ENCODE data around the gene CST1. TPM values are rescaled to one million over a fixed set of nuclear protein-coding genes. Genes with fewer than 3 reads are reported as not detected.
"Not testable (repeated sequence)": the region's sequence is repeated elsewhere in the genome, so short reads cannot be mapped to it uniquely, and the experiment has no call there.

The CST1 gene
- total RNA-seq, 2 experiments from 2014 or later: not detected

DNA sequence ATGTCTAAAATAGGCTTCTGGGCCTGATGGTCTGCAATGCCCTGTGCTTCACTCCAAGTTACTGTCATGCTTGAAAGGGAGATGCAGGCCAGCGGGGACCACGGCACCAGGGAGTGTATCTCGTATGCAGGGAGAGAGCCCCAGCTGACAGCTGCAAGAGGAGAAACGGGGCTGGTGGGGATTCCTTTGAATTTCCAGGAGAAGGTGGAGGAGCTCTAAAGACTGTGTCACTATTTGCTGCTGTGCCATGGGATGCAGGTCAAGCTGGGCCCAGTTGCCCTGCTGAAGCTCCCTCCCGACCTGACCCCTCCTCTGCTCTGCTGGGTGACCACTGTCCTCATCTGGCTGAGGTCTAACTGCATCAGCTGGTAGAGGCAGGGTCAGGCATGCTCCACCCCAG, 989 bp downstream of the CST1 start:
- ChIA-PET POLR2A (interaction anchor here (0.6 kb wide), 1 partner anchor 1068 kb away, joined by 3 read pairs; no protein-coding TSS in a partner anchor), CTCF (no interaction called here)
- Mint-ChIP-seq H3K27ac (no peak overlapping the region), H3K27me3 (no peaks in the 10 kb centered on the region), H3K36me3 (ENCODE audit: low read depth) (no peaks in the 10 kb centered on the region), H3K4me1 (no peaks in the 10 kb centered on the region), H3K4me3 (no peak overlapping the region), H3K9me3 (no peaks in the 10 kb centered on the region)
- DNase-seq: no peak

DNA sequence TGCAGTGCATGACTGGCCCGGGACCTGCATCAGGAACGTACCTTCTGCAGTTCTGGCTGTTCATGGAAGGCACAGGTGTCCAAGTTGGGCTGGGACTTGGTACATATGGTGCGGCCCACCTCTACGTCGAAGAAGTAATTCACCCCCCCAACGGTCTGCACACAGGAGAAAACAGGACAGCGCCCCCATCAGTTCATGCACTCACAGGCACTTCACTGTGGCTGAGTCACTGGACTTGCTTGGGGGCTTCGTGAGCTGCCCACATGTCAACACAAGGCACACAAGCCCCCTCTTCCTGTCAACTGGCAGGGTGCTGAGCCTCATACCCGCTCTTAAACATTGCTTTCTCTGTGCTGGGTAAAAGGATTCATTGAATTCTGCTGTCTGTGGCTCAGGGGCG, 1.8 kb downstream of the CST1 start:
- H3K36me3 Mint-ChIP-seq (ENCODE audit: low read depth); H3K9me3 Mint-ChIP-seq; H3K27ac Mint-ChIP-seq; CTCF ChIA-PET; H3K4me1 Mint-ChIP-seq; H3K27me3 Mint-ChIP-seq; DNase-seq; POLR2A ChIA-PET; H3K4me3 Mint-ChIP-seq: not testable (repeated sequence)

DNA sequence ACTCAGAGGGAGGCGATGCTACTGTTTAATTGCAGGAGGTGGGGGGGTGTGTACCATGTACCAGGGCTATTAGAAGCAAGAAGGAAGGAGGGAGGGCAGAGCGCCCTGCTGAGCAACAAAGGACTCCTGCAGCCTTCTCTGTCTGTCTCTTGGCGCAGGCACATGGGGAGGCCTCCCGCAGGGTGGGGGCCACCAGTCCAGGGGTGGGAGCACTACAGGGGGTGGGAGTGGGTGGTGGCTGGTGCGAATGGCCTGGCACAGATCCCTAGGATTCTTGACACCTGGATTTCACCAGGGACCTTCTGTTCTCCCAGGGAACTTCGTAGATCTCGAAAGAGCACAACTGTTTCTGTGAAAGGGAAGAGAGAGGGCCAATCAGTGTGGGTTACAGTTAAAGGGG, 3.2 kb downstream of the CST1 start:
- H3K27me3 Mint-ChIP-seq; DNase-seq; POLR2A ChIA-PET; H3K4me1 Mint-ChIP-seq; H3K36me3 Mint-ChIP-seq (ENCODE audit: low read depth); H3K4me3 Mint-ChIP-seq; H3K27ac Mint-ChIP-seq; H3K9me3 Mint-ChIP-seq; CTCF ChIA-PET: not testable (repeated sequence)

DNA sequence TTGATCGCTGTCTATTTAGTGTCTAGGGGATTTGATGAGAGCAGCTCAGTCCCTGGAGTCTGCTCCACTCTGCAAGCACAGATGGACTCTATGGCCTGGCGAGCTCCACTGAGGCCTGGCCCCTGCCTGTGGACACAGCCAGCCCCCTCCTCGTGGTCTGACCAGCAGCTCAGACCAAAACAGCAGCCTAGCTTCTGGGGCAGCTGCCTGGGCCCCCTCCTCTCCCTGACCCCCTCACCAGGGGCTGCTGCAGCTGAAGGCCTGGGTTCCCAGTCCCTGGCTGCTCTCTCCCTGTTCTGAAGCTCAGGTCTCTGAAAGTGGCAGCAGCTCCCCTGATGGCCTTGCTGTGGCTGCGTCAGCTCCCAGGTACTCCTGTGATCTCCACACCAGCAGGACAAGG, 3.6 kb downstream of the CST1 start:
- CTCF ChIA-PET: not testable (repeated sequence)

DNA sequence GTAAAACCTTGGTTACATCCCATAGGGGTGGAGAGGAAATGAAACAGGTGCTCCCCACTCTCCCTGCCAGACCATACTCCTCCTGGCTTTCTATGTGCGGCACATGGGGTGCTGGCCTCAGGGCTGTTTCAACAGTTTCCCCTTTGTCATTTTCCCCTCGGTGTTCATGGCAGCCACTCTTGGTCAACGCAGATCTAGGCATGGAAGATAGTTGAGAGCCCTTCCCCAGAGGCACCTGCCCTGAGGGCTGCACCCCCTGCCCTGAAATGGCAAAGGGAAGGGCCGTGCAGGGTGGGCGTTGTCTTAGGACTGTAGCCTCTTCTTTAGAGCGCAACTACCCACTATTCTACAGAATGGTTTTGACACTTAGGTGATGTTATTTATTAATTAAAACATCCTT, 4.4 kb downstream of the CST1 start:
- no peaks in the 10 kb centered on the region for H3K27me3 Mint-ChIP-seq
- no peak overlapping the region for H3K4me3 Mint-ChIP-seq
- H3K36me3 Mint-ChIP-seq (ENCODE audit: low read depth): no peaks in the 10 kb centered on the region
- CTCF ChIA-PET: no interaction called here
- DNase-seq: no peak
- POLR2A ChIA-PET: no interaction called here
- H3K4me1 Mint-ChIP-seq: no peaks in the 10 kb centered on the region
- no peaks in the 10 kb centered on the region for H3K9me3 Mint-ChIP-seq
- H3K27ac Mint-ChIP-seq: no peak overlapping the region

More for the DNA sequence above, 3.6 kb downstream of the CST1 start:
- H3K27me3 Mint-ChIP-seq; H3K4me3 Mint-ChIP-seq; H3K36me3 Mint-ChIP-seq (ENCODE audit: low read depth); H3K4me1 Mint-ChIP-seq; H3K27ac Mint-ChIP-seq; POLR2A ChIA-PET; H3K9me3 Mint-ChIP-seq; DNase-seq: not testable (repeated sequence)

DNA sequence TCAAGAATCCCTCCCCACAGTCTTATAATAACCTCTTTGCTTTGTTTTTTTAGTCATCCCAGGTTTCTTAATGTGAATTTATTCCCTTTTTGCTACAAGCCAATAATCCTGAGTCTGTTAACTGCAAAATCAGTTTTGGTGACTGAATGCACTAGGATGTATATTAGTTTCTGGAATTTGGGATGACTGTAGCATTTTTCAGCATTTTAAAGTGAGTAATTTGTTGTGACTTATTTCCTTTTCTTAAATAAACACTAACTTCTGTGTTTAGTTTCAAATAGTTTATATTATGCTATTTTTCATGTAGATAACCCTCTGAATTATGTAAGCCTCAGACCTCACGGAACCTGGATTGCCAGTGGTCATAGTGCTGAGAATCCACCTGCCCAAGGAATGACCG, 5.5 kb downstream of the CST1 start:
- H3K4me1 Mint-ChIP-seq: no peaks in the 10 kb centered on the region
- no peaks in the 10 kb centered on the region for H3K36me3 Mint-ChIP-seq (ENCODE audit: low read depth)
- peaks cover 2% of the 10 kb centered on the region for H3K27me3 Mint-ChIP-seq
- ChIA-PET CTCF (no interaction called here), POLR2A (no interaction called here)
- no peak for DNase-seq
- H3K27ac Mint-ChIP-seq: no peak overlapping the region
- H3K9me3 Mint-ChIP-seq: no peaks in the 10 kb centered on the region
- no peak overlapping the region for H3K4me3 Mint-ChIP-seq

DNA sequence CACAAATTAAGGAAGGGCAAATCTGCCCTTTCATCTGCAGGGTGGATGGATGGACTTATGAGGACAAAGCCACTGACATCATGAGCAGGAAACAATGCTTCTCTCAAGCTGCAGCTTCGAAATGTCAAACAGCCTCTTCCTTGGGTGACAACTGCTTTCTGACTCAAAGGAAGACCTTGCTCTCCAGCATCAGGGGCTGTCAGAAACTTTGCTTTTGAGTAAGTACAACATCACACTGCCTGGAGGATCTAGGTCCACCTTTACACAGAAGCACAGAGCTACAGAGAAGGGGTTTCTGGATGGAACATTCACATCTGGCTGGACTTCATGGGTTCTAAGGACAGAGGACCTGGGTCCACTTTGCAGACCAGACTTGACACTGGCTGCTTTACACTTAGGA, 5.9 kb downstream of the CST1 start:
- H3K27me3 Mint-ChIP-seq: peaks cover 2% of the 10 kb centered on the region
- no peak for DNase-seq
- ChIA-PET CTCF (no interaction called here), POLR2A (no interaction called here)
- no peaks in the 10 kb centered on the region for H3K4me1 Mint-ChIP-seq
- no peaks in the 10 kb centered on the region for H3K9me3 Mint-ChIP-seq
- H3K36me3 Mint-ChIP-seq (ENCODE audit: low read depth): no peaks in the 10 kb centered on the region
- no peak overlapping the region for H3K27ac Mint-ChIP-seq
- no peak overlapping the region for H3K4me3 Mint-ChIP-seq

DNA sequence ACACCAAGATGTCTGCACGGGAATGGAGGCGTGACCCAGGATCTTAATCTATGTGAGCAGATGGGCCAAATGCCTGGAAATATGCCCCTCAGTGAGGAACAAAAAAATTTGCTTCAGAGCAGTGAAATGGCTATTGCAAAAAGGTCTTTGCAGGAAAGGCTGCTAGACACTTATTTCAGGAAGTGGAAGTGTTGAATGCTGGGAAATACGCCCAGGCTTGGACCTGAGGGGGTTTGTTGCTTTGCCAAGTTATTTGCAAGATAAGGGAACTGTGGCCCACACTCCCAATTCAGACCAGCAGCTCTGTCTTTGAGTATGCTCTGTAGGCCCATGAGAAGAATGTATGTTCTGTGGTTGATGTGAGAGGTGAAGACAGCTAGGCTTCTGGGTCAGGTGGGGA, 15.3 kb downstream of the CST1 start:
- H3K27me3 Mint-ChIP-seq: peaks cover 22% of the 10 kb centered on the region
- H3K4me1 Mint-ChIP-seq; H3K36me3 Mint-ChIP-seq (ENCODE audit: low read depth); H3K9me3 Mint-ChIP-seq; DNase-seq; CTCF ChIA-PET; POLR2A ChIA-PET; H3K27ac Mint-ChIP-seq; H3K4me3 Mint-ChIP-seq: not testable (repeated sequence)

DNA sequence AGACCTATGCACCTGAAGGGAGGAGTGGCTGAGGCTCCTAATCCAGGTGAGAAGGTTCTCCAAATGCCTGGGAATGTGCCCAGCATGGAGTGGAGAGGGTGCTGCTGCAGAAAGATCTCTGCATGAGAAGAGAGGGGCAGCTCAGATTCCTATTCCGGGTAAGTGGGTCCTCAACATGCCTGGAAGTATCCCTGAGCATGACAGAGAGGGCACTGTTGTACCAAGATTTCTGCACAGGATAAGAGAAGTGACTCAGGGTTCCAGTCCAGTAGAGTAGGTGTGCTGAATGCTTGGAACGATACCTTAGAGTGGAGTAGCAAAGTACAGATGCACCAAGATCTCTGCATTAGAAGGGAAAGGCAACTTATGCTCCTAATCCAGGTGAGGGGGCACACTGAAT, 15.8 kb downstream of the CST1 start:
- H3K4me1 Mint-ChIP-seq; DNase-seq; H3K36me3 Mint-ChIP-seq (ENCODE audit: low read depth); CTCF ChIA-PET; H3K27ac Mint-ChIP-seq; H3K4me3 Mint-ChIP-seq; H3K9me3 Mint-ChIP-seq; POLR2A ChIA-PET: not testable (repeated sequence)
- peaks cover 21% of the 10 kb centered on the region for H3K27me3 Mint-ChIP-seq

DNA sequence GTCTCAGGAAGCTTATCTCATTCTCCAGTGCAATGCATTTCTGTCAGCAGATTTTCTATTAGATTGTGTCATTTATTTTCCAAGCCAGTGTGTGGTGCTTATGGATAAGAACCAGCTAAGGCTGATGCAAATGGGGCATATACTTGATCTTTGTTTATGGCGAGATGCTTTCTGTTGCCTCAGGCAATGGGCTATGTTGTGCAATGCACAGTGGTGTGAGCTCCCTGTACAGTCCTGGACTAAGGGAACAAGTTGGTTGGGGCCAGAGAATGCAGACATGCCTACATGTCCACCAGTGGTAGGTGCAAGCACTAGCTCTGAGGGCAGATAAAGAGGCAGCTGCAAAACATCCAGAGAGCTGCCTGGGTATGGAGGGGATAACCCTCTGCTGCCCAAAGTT, 16.3 kb downstream of the CST1 start:
- H3K4me1 Mint-ChIP-seq; DNase-seq; H3K27ac Mint-ChIP-seq; POLR2A ChIA-PET; H3K4me3 Mint-ChIP-seq; H3K36me3 Mint-ChIP-seq (ENCODE audit: low read depth); CTCF ChIA-PET; H3K9me3 Mint-ChIP-seq: not testable (repeated sequence)
- peaks cover 21% of the 10 kb centered on the region for H3K27me3 Mint-ChIP-seq

DNA sequence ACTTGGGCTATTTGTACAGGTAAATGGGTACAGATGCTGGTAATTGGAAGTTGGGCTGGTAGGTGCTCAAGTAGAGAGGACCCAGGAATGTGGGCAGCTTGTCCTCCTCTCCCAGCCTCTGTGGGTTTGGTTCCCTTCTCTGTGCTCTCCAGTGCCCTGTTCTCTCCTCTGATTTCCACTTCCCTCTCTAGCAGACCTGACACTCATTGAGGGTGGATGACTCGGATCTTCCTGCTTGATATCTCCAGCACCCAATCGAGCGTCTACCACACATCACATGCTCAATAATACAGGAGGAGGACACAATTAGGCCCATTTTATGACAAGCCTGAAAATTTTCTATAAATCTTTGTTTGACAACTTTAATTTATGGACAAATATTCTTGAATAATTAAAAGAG, 23.7 kb downstream of the CST1 start:
- Mint-ChIP-seq H3K36me3 (ENCODE audit: low read depth) (no peaks in the 10 kb centered on the region), H3K27me3 (peaks cover 11% of the 10 kb centered on the region), H3K27ac (no peak overlapping the region), H3K9me3 (no peaks in the 10 kb centered on the region), H3K4me3 (no peak overlapping the region), H3K4me1 (no peaks in the 10 kb centered on the region)
- no peak for DNase-seq
- POLR2A ChIA-PET: no interaction called here
- CTCF ChIA-PET: no interaction called here

DNA sequence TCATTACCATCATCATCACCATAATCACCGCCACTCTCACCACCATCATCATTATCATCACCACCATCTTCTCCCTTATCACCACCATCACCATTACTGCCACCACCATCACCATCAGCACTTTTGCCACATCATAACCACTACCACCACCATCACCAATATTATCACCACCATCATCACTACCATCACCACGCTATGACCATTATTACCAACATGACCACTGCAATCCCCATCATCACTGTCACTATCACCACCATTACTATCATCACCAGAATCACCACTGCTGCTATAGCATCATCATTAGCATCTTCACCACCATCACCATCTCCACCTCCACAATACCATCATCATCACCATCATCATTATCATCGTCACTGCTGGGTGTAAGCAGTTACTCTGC, 25.6 kb downstream of the CST1 start:
- Mint-ChIP-seq H3K27me3 (peaks cover 2% of the 10 kb centered on the region), H3K27ac (no peak overlapping the region), H3K9me3 (no peaks in the 10 kb centered on the region), H3K4me1 (no peaks in the 10 kb centered on the region), H3K4me3 (no peak overlapping the region), H3K36me3 (ENCODE audit: low read depth) (no peaks in the 10 kb centered on the region)
- CTCF ChIA-PET: no interaction called here
- POLR2A ChIA-PET: no interaction called here
- DNase-seq: no peak

DNA sequence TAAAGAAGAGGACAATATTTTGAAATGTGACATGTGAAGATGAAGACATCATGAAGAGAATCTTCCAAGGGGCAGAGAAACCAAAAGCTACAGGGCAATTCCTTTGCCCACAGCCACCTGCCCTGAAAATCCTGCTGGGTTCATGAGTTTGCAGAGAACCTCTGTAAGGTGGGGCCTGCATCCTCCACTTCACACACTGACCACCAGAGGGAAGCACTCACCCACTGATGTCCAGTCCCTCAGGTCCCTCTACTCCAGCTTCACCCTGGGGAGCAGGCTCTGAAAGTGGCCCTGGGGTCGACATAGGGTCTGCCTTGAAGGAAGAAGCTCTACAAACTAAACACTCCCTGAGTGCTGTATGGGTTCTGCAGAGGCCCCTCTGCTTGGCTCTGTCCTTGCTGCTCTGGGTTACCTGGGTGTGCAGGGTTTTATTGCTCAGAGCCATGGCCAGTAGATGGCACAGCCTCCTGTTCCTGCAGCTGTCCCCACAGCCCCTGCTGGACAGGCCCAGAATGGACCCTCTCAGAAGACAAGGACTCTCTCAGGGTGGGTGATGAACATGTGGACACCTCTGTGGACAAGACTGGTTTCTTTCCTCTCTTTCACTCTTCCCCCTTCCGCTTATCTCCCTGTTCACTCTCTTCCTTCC, 27.0 kb downstream of the CST1 start:
- DNase-seq: peak; percentile 37
- CTCF ChIA-PET, POLR2A ChIA-PET: not testable (repeated sequence)

DNA sequence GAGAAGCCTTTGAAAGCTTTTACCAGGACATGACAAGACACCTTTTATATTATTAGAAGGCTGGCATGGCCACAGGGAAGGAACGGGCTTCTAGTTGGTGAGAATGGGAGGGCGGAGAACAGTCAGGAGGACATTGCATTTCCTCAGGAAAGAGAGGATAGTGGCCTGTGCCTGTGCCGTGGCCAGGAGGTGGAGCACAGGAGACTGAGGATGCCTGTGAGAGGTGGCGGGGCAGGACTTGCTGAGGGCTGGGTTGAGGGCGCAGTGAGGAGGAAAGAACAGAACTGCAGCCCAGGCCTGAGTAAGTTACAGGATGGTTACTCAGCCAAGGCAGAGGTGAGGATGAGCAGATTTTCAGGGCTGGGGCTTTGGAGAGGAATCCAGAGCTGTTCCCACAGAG, 27.9 kb downstream of the CST1 start:
- H3K4me1 Mint-ChIP-seq; POLR2A ChIA-PET; CTCF ChIA-PET; H3K36me3 Mint-ChIP-seq (ENCODE audit: low read depth); H3K27me3 Mint-ChIP-seq; H3K9me3 Mint-ChIP-seq; H3K4me3 Mint-ChIP-seq; H3K27ac Mint-ChIP-seq; DNase-seq: not testable (repeated sequence)

More for the DNA sequence above, 27.0 kb downstream of the CST1 start:
- not testable (repeated sequence) for H3K4me3 Mint-ChIP-seq; H3K9me3 Mint-ChIP-seq; H3K36me3 Mint-ChIP-seq (ENCODE audit: low read depth); H3K27me3 Mint-ChIP-seq; H3K4me1 Mint-ChIP-seq; H3K27ac Mint-ChIP-seq

DNA sequence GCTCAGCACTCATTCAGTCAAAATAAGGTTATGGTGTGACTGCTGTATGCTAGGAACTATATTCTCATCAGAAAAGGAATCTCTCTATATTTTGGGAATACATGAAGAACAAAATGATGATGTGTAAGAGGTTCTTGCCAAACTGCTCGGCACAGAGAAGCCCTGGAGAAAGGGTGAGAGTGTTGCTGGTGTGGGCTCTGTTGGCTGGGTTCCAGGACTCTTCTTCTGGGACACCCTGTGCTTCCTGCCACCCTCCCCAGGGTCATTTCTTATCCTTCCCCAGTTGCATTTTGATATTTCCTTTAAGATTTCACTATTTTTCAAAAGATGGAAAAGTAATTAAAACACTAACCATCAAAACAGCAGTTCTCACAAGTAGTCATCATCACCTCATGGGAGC, 28.8 kb downstream of the CST1 start:
- ChIA-PET POLR2A (no interaction called here), CTCF (no interaction called here)
- no peaks in the 10 kb centered on the region for H3K9me3 Mint-ChIP-seq
- no peak overlapping the region for H3K27ac Mint-ChIP-seq
- no peak overlapping the region for H3K4me3 Mint-ChIP-seq
- H3K27me3 Mint-ChIP-seq: no peaks in the 10 kb centered on the region
- DNase-seq: no peak
- no peaks in the 10 kb centered on the region for H3K36me3 Mint-ChIP-seq (ENCODE audit: low read depth)
- no peaks in the 10 kb centered on the region for H3K4me1 Mint-ChIP-seq

All from activated CD4-positive, alpha-beta T cell treated with anti-CD3 and anti-CD28 coated beads, Interleukin-2, amount 10 ng/mL, durations not matched to agents 7 days and 5 days (primary cell).